Esophagus muscularis mucosa (tissue), 3 donors: Measurements from ENCODE around the gene SLC43A1.

Experiments
- POLR2A ChIP-seq: fragments of 450-650 bp; IDR thresholded peaks from one replicate; pipeline ENCODE4 v1.6.1; 2017; ENCODE audit warnings: antibody characterized with exemption, moderate library complexity, mild to moderate bottlenecking, low read depth
- TF ChIP-seq, protein P1 (sequence below), 3 experiments: fragments of 200-600 bp in 2 of 3; fragments of 450-650 bp in 1 of 3; sonication (generic) in 2 of 3; IDR thresholded peaks; one replicate each; pipeline ENCODE4 v1.5.1; 2017 to 2019; ENCODE audit warnings: antibody characterized with exemption in 3 of 3, mild to moderate bottlenecking in 2 of 3, moderate library complexity in 1 of 3

GRCh38 chr11:57530215-57530595 lies 14.7 kb upstream of the SLC43A1 start:
- TF ChIP-seq, protein P1, sequence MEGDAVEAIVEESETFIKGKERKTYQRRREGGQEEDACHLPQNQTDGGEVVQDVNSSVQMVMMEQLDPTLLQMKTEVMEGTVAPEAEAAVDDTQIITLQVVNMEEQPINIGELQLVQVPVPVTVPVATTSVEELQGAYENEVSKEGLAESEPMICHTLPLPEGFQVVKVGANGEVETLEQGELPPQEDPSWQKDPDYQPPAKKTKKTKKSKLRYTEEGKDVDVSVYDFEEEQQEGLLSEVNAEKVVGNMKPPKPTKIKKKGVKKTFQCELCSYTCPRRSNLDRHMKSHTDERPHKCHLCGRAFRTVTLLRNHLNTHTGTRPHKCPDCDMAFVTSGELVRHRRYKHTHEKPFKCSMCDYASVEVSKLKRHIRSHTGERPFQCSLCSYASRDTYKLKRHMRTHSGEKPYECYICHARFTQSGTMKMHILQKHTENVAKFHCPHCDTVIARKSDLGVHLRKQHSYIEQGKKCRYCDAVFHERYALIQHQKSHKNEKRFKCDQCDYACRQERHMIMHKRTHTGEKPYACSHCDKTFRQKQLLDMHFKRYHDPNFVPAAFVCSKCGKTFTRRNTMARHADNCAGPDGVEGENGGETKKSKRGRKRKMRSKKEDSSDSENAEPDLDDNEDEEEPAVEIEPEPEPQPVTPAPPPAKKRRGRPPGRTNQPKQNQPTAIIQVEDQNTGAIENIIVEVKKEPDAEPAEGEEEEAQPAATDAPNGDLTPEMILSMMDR (IDR thresholded peaks at IDR 0.05), result no peak
- no peak for TF ChIP-seq POLR2A
